ENCODE results near the gene SUMF1. TPM values are rescaled to one million over a fixed set of nuclear protein-coding genes. Genes with fewer than 3 reads are reported as not detected.

Gene SUMF1
- total RNA-seq, 1 donor from 2014 or later, result 8.6 TPM

- no peak overlapping the region for H3K4me3 ChIP-seq
- peak overlapping the region; percentile 38 for H3K27ac ChIP-seq (replicated peaks)
- H3K4me1 ChIP-seq, result peaks cover 29% of the 10 kb centered on the region
- no peaks in the 10 kb centered on the region for H3K27me3 ChIP-seq (ENCODE audit: low read depth)
- no peaks in the 10 kb centered on the region for H3K9me3 ChIP-seq (replicated peaks)
- peak; percentile 59 for DNase-seq
- H3K36me3 ChIP-seq, result no peaks in the 10 kb centered on the region
- TF ChIP-seq CTCF (IDR thresholded peaks at IDR 0.05; ENCODE audit: borderline replicate concordance), result no peak
- intact Hi-C loops (cut with micrococcal nuclease), result loop anchor here (10.0 kb wide), 1 partner anchor 139 kb away; the partner anchor contains the start of gene ITPR1
Measured at GRCh38 chr3:4355401-4356219, 111.5 kb downstream of the SUMF1 start.

DNA sequence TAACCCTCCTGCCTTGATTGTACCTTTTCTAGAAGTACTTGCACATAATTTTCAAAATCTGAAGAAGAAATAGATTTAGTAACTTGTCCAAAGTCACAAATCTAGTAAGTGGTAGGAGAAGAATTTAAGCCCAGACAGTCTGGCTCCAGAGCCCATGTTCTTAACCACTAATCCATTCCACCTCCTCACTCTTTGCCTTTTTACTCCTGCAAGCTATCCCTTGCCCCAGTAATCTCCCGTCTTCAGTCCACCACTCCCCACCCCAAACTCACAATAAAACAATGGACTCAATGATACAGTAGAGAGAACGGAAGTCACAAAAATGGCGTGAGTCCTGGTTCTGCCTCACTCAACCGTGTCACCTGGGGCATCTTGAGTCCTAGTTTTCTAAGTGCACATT, 115.2 kb downstream of the SUMF1 start:
- H3K4me3 ChIP-seq, result no peak overlapping the region
- intact Hi-C loops (cut with micrococcal nuclease), result loop anchor here (2.0 to 10.0 kb wide), 2 partner anchors 143 to 281 kb away; partner anchors contain the start of gene ITPR1

GRCh38 chr3:4351164-4351855, 115.8 kb downstream of the SUMF1 start:
- intact Hi-C loops (cut with micrococcal nuclease), result loop anchor here (2.0 to 10.0 kb wide), 2 partner anchors 143 to 281 kb away; partner anchors contain the start of gene ITPR1
- no peaks in the 10 kb centered on the region for H3K36me3 ChIP-seq
- no peak for TF ChIP-seq CTCF (IDR thresholded peaks at IDR 0.05; ENCODE audit: borderline replicate concordance)

More for the DNA sequence above, 115.2 kb downstream of the SUMF1 start:
- TF ChIP-seq CTCF (IDR thresholded peaks at IDR 0.05; ENCODE audit: borderline replicate concordance), result no peak
- H3K27ac ChIP-seq (replicated peaks), result peak overlapping the region; percentile 72
- H3K9me3 ChIP-seq (replicated peaks), result no peaks in the 10 kb centered on the region
- peaks cover 29% of the 10 kb centered on the region for H3K4me1 ChIP-seq
- no peak for DNase-seq
- no peaks in the 10 kb centered on the region for H3K27me3 ChIP-seq (ENCODE audit: low read depth)
- no peaks in the 10 kb centered on the region for H3K36me3 ChIP-seq

DNA sequence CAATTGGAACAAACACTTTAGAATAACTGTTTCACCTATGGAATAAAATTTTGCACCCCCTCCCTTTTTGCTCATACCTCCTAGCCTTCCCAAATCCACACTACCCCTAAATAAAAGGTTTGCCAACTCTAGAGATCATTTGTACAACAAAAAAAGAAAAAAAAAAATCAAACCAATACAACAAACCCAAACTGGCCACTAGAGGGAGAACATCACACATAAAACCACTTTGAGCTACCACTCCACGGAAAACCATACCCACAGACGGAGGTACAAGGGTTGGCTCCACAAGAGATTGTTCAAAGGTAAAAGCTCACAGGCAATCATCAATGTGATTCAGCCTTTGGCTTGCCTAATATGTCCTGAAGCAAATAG, 116.3 kb downstream of the SUMF1 start:
- H3K4me3 ChIP-seq, result peak overlapping the region; percentile 53
- H3K9me3 ChIP-seq (replicated peaks), result no peaks in the 10 kb centered on the region
- no peak for DNase-seq
- no peaks in the 10 kb centered on the region for H3K36me3 ChIP-seq
- peak overlapping the region; percentile 72 for H3K27ac ChIP-seq (replicated peaks)
- intact Hi-C loops (cut with micrococcal nuclease), result loop anchor here (2.0 to 10.0 kb wide), 2 partner anchors 144 to 282 kb away; partner anchors contain the start of gene ITPR1
- H3K27me3 ChIP-seq (ENCODE audit: low read depth), result no peaks in the 10 kb centered on the region
- peaks cover 19% of the 10 kb centered on the region for H3K4me1 ChIP-seq
- TF ChIP-seq CTCF (IDR thresholded peaks at IDR 0.05; ENCODE audit: borderline replicate concordance), result peak; percentile 81

More at GRCh38 chr3:4351164-4351855, 115.8 kb downstream of the SUMF1 start:
- Histone ChIP-seq H3K4me1 (peaks cover 25% of the 10 kb centered on the region), H3K9me3 (replicated peaks) (no peaks in the 10 kb centered on the region), H3K4me3 (peak overlapping the region; percentile 53), H3K27me3 (ENCODE audit: low read depth) (no peaks in the 10 kb centered on the region), H3K27ac (replicated peaks) (peak overlapping the region; percentile 72)
- DNase-seq, result no peak

DNA sequence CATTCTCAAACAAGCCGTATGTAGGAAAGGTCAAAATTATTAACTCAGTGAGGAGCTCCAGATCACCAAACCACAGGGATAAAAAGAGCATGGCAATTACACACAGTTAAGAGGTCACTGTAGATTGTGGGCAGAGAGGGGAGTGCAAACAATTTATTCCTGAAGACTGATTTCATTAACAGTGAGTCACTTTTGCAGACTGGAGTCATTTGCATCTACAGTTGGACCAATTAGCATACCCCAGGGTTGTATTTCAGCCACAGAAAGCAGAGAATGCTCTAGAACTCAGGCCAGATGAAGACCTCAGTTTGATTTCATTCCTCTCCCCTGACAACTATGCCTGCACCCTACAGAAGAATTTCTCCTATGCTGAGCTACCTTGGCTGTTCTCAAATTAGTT, 123.8 kb downstream of the SUMF1 start:
- DNase-seq, result no peak
- intact Hi-C loops (cut with micrococcal nuclease), result no loop called here
- Histone ChIP-seq H3K27ac (replicated peaks) (no peak overlapping the region), H3K4me1 (no peaks in the 10 kb centered on the region), H3K4me3 (no peak overlapping the region), H3K27me3 (ENCODE audit: low read depth) (no peaks in the 10 kb centered on the region), H3K9me3 (replicated peaks) (no peaks in the 10 kb centered on the region), H3K36me3 (no peaks in the 10 kb centered on the region)
- TF ChIP-seq CTCF (IDR thresholded peaks at IDR 0.05; ENCODE audit: borderline replicate concordance), result no peak

Data from left ventricle myocardium inferior (tissue), 1 donor.